ENCODE results near the gene CD63.

The CD63 gene

GRCh38 chr12:55685671-55686070, 43.1 kb downstream of the CD63 start:
- no peaks in the 10 kb centered on the region for H3K79me2 ChIP-seq (ENCODE audit: insufficient read depth, low read length)
- no peaks in the 10 kb centered on the region for H3F3A ChIP-seq (ENCODE audit: insufficient read depth, low read length)
- H3K9me2 ChIP-seq (ENCODE audit: low read depth, low read length), result no peaks in the 10 kb centered on the region
- H3K9me3 ChIP-seq (ENCODE audit: low read length), result no peaks in the 10 kb centered on the region
- no peaks in the 10 kb centered on the region for H3K4me1 ChIP-seq (ENCODE audit: insufficient read depth, low read length, severe bottlenecking)
- H3K36me3 ChIP-seq (ENCODE audit: insufficient read depth, low read length), result no peaks in the 10 kb centered on the region
- no peak overlapping the region for H3K4me3 ChIP-seq (ENCODE audit: low read depth, low read length, poor library complexity, severe bottlenecking)
- H3K27me3 ChIP-seq (ENCODE audit: insufficient read depth, low read length), result peaks cover 16% of the 10 kb centered on the region; the same call in 1 of the 2 replicates
- no peaks in the 10 kb centered on the region for H4K20me1 ChIP-seq (ENCODE audit: insufficient read depth, low read length)
- H3K9ac ChIP-seq (ENCODE audit: low read length), result no peak overlapping the region
- H3K4me2 ChIP-seq (ENCODE audit: low read length), result no peak overlapping the region
- H2AFZ ChIP-seq (ENCODE audit: low read length), result no peak overlapping the region
- TF ChIP-seq, protein P1, sequence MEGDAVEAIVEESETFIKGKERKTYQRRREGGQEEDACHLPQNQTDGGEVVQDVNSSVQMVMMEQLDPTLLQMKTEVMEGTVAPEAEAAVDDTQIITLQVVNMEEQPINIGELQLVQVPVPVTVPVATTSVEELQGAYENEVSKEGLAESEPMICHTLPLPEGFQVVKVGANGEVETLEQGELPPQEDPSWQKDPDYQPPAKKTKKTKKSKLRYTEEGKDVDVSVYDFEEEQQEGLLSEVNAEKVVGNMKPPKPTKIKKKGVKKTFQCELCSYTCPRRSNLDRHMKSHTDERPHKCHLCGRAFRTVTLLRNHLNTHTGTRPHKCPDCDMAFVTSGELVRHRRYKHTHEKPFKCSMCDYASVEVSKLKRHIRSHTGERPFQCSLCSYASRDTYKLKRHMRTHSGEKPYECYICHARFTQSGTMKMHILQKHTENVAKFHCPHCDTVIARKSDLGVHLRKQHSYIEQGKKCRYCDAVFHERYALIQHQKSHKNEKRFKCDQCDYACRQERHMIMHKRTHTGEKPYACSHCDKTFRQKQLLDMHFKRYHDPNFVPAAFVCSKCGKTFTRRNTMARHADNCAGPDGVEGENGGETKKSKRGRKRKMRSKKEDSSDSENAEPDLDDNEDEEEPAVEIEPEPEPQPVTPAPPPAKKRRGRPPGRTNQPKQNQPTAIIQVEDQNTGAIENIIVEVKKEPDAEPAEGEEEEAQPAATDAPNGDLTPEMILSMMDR (IDR thresholded peaks at IDR 0.05; ENCODE audit: low read length), result no peak
- no peak for TF ChIP-seq EZH2 (IDR thresholded peaks at IDR 0.05; ENCODE audit: borderline replicate concordance, low read length)
- H3K27ac ChIP-seq (ENCODE audit: low read depth, low read length, poor library complexity, severe bottlenecking), result no peak overlapping the region

DNA sequence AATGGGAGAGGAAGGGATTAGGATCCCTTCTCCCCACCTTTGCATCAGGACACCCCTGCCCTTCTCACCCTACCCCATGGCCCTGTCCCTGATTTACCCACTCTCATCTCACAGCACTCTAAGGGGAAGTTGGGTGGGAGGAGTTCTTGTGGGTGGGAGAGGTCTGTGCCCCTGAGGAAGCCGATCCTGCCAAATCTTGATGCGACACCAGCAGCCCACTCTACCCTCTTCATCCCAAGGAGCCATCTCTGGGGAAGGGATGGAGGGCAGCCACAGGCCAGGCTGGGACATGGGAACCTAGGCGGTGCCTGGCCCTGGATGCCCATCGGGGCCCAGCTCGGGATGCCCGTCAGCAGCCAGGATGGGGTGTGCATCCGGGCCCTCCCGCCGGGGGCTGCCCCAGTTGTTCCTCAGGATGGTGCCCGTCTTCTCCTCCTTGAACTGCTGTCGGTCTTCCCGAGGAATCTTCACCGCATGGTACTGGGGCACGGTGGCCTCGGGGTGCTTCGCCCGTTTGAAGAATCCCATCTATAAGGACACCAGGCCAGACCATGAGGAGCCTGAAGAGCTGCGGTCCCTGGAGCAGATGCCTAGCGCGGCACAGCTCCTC, 43.9 kb downstream of the CD63 start:
- Histone ChIP-seq H3K4me1 (ENCODE audit: insufficient read depth, low read length, severe bottlenecking) (no peaks in the 10 kb centered on the region), H3K9me3 (ENCODE audit: low read length) (no peaks in the 10 kb centered on the region), H2AFZ (ENCODE audit: low read length) (no peak overlapping the region), H3F3A (ENCODE audit: insufficient read depth, low read length) (no peaks in the 10 kb centered on the region), H3K27me3 (ENCODE audit: insufficient read depth, low read length) (peaks cover 16% of the 10 kb centered on the region; the same call in 1 of the 2 replicates), H3K9ac (ENCODE audit: low read length) (no peak overlapping the region), H3K9me2 (ENCODE audit: low read depth, low read length) (no peaks in the 10 kb centered on the region), H4K20me1 (ENCODE audit: insufficient read depth, low read length) (no peaks in the 10 kb centered on the region), H3K27ac (ENCODE audit: low read depth, low read length, poor library complexity, severe bottlenecking) (no peak overlapping the region), H3K79me2 (ENCODE audit: insufficient read depth, low read length) (no peaks in the 10 kb centered on the region), H3K4me2 (ENCODE audit: low read length) (no peak overlapping the region), H3K4me3 (ENCODE audit: low read depth, low read length, poor library complexity, severe bottlenecking) (no peak overlapping the region), H3K36me3 (ENCODE audit: insufficient read depth, low read length) (no peaks in the 10 kb centered on the region)
- TF ChIP-seq EZH2 (IDR thresholded peaks at IDR 0.05; ENCODE audit: borderline replicate concordance, low read length), result no peak
- TF ChIP-seq, protein P1 (IDR thresholded peaks at IDR 0.05; ENCODE audit: low read length), result no peak

DNA sequence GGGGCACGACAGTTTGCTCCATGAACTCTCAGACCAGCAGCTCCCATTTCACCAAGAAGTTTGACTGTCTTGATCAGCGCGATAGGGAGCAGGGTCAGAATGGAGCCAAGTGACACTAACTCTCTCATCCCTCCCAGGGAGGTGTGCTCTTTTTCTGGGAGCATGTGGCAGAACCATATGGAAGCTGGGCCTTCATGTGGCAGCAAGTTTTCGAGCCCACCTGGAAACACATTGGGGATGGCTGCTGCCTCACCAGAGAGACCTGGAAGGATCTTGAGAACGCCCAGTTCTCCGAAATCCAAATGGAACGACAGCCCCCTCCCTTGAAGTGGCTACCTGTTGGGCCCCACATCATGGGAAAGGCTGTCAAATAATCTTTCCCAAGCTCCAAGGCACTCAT, 45.1 kb downstream of the CD63 start:
- H3K27ac ChIP-seq (ENCODE audit: low read depth, low read length, poor library complexity, severe bottlenecking), result no peak overlapping the region
- H3K36me3 ChIP-seq (ENCODE audit: insufficient read depth, low read length), result no peaks in the 10 kb centered on the region
- H3F3A ChIP-seq (ENCODE audit: insufficient read depth, low read length), result no peaks in the 10 kb centered on the region
- H3K27me3 ChIP-seq (ENCODE audit: insufficient read depth, low read length), result peaks cover 16% of the 10 kb centered on the region; the same call in 1 of the 2 replicates
- H3K4me3 ChIP-seq (ENCODE audit: low read depth, low read length, poor library complexity, severe bottlenecking), result no peak overlapping the region
- H2AFZ ChIP-seq (ENCODE audit: low read length), result no peak overlapping the region
- no peaks in the 10 kb centered on the region for H4K20me1 ChIP-seq (ENCODE audit: insufficient read depth, low read length)
- no peaks in the 10 kb centered on the region for H3K9me3 ChIP-seq (ENCODE audit: low read length)
- H3K4me1 ChIP-seq (ENCODE audit: insufficient read depth, low read length, severe bottlenecking), result no peaks in the 10 kb centered on the region
- no peaks in the 10 kb centered on the region for H3K79me2 ChIP-seq (ENCODE audit: insufficient read depth, low read length)
- TF ChIP-seq EZH2 (IDR thresholded peaks at IDR 0.05; ENCODE audit: borderline replicate concordance, low read length), result no peak
- TF ChIP-seq, protein P1 (IDR thresholded peaks at IDR 0.05; ENCODE audit: low read length), result no peak
- H3K9me2 ChIP-seq (ENCODE audit: low read depth, low read length), result no peaks in the 10 kb centered on the region
- no peak overlapping the region for H3K9ac ChIP-seq (ENCODE audit: low read length)
- H3K4me2 ChIP-seq (ENCODE audit: low read length), result no peak overlapping the region
